Measurements from ENCODE around the gene ATRN.
A peak's percentile ranks its signal among the peaks of the same experiment; 100 is the strongest.

The ATRN gene

DNA sequence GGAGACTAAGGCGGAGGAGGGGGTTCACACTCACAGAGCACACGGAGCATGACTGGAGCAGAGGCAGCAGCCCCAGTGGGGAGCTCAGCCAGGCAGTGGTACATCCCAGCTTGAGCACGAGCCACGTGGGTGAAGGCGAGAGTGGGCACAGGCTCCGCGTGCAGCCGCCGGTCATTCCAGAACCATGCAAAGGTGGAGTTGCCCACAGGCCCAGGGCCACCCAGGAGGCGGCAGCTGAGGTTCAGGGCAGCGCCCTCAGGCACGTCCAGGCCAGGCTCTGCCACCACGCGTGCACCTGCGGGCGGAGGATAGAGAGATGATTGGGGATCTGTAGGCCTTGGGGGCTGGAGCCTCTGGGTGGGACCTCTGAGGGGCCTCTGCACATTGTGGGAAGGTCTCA, 220.5 kb downstream of the ATRN start:
- no peak for DNase-seq (ENCODE audit: insufficient read length, low spot score)
- TF ChIP-seq, protein P1, sequence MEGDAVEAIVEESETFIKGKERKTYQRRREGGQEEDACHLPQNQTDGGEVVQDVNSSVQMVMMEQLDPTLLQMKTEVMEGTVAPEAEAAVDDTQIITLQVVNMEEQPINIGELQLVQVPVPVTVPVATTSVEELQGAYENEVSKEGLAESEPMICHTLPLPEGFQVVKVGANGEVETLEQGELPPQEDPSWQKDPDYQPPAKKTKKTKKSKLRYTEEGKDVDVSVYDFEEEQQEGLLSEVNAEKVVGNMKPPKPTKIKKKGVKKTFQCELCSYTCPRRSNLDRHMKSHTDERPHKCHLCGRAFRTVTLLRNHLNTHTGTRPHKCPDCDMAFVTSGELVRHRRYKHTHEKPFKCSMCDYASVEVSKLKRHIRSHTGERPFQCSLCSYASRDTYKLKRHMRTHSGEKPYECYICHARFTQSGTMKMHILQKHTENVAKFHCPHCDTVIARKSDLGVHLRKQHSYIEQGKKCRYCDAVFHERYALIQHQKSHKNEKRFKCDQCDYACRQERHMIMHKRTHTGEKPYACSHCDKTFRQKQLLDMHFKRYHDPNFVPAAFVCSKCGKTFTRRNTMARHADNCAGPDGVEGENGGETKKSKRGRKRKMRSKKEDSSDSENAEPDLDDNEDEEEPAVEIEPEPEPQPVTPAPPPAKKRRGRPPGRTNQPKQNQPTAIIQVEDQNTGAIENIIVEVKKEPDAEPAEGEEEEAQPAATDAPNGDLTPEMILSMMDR (IDR thresholded peaks at IDR 0.05; ENCODE audit: insufficient read depth, missing control alignments): no peak
- no peak for FAIRE-seq

DNA sequence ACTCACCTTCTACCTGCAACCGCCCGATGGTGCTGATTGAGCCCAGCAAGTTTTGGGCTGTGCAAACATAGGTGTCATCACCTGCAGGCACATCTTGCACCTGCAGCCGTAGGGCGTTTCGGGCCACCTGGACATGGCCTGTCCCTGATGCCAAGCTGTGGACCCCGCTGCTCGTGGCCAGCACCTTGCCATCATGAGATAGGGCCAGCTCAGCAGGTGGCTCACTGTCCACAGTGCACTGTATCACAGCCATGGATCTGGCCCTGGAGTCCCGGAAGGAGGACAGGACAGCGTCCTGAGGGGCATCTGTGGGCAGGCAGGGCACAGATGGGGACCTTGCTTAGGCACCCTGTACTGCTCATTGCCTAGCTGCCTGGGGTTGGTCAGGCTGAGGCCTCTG, 221.1 kb downstream of the ATRN start:
- FAIRE-seq (no peak), DNase-seq (ENCODE audit: insufficient read length, low spot score) (no peak)
- TF ChIP-seq, protein P1 (IDR thresholded peaks at IDR 0.05; ENCODE audit: insufficient read depth, missing control alignments): no peak

DNA sequence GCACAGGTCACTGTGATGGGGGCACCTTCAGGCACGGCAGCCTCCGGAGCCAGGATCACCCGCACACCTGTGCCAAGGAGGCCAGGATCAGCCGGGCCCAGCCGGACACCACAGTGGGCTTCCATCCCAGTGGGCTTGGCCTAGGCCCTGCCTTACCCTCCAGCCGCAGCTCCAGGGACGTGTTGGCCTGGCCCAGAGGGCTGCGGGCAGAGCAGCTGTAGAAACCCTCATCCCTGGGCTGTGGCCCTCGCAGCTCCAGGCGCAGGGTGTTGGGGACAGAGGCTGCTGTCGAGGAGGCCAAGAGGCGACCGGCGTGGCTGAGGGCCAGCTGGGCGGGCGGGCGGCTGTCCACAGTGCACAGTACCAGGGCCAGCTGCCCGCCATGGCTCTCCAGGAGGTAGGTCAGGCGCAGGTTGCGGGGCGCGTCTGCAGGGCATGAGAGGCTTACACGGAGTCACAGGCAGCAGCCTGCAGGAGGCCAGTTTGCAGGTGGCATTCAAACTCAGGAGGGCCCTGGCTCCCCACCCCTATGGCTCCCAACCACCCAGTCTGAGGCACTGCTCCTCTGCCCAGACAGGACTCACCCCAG, 222.0 kb downstream of the ATRN start:
- TF ChIP-seq, protein P1 (IDR thresholded peaks at IDR 0.05; ENCODE audit: insufficient read depth, missing control alignments): no peak
- FAIRE-seq: no peak
- DNase-seq (ENCODE audit: insufficient read length, low spot score): no peak

DNA sequence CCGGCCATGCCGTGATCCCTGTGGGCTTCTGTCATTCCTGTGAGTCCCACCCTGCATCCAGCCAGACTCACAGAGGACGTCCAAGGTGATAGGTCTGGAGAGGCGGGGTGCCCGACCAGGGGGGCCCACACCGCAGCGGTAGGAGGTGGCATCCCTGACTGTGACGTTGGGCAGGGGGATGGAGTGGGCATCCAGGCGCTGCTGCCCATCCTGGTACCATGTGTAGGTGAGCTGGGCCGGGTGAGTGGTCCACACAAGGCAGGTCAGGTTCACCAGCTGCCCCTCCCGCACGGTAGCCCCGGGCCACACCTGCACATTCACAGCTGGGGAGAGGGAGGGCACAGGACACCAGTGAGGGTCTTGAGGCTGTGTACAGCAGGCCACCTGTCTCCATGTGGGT, 222.6 kb downstream of the ATRN start:
- FAIRE-seq (no peak), DNase-seq (ENCODE audit: insufficient read length, low spot score) (no peak)
- TF ChIP-seq, protein P1 (IDR thresholded peaks at IDR 0.05; ENCODE audit: insufficient read depth, missing control alignments): no peak

DNA sequence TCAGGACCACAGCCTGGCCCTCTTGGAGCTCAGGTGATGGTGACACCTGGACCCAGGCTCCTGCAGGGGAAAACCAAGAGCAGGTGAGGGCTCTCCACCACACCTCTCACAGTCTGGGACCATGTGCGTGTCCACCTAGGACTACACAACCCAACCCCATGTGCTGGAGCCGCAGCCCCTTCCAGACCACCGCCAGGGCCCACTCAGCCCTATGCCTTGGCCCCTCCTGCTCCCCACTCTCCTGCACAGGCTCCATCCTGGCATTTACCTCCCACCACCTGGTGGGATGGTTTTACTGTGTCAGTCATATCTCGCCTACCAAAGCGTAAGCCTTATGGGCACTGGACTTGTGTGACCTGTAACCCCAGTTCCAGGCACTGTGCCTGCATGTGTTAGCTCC, 224.0 kb downstream of the ATRN start:
- FAIRE-seq: no peak
- DNase-seq (ENCODE audit: insufficient read length, low spot score): no peak
- TF ChIP-seq, protein P1 (IDR thresholded peaks at IDR 0.05; ENCODE audit: insufficient read depth, missing control alignments): no peak

DNA sequence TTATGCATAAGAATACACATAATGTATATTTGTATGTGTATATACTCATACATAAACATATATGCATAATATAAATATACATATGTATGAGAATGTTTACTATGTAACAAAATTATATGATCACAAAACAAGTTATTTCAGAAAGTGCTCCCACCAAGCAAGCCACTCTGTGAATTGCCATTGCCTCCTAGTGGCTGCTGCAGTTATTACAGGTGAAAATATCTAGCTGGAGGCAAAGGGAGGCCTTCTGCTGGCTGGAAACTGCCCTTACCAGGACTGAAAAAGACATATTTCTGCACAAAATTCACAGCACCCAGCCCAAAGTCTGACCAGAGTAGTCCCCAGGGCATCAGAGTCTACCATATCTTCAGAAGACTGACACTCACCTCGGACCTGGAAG, 225.4 kb downstream of the ATRN start:
- DNase-seq (ENCODE audit: insufficient read length, low spot score): no peak
- TF ChIP-seq, protein P1 (IDR thresholded peaks at IDR 0.05; ENCODE audit: insufficient read depth, missing control alignments): peak; percentile 5
- no peak for FAIRE-seq

DNA sequence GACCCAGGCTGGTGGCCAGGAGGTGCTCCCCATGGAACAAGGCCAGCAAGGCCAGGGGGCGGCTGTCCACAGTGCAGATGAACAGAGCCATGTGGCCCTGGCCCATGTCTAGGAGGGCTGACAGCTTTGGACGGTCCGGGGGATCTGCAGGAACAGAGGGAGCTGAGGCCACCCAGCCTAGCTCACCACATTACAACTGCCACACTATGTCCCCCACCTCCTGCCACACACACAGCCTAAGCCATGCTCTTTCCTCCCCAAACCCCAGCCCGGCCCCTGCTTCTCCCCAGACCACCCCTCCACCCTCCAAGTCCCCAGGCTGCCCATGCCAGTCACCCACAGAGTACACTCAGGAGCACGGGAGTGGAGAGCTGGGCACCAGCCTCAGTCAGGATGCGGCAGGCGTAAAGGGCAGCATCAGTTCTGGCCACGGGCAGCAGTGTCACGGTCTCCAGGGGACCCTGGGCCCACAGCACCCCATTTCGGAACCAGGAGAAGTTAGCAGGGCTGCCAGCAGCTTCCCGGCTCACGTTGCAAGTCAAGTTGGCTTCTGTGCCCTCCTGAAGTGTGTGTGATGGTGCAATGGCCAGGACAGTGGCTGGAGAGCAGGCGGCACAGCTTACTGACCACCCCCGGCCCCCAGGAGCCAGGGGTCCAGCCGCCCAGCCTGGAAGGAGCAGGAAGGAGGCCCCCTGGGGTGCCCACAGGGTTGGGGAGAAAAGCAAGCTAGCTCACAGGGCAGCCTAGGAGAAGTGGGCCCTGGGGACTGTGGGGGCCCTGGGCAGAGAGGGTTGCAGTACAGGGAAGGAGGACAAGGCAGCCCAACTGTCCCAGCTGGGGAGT, 226.1 kb downstream of the ATRN start:
- TF ChIP-seq, protein P1 (IDR thresholded peaks at IDR 0.05; ENCODE audit: insufficient read depth, missing control alignments): no peak
- no peak for DNase-seq (ENCODE audit: insufficient read length, low spot score)
- no peak for FAIRE-seq

All from D721Med (cell line).